Hepatocyte (in vitro differentiated cells): Measurements from ENCODE around the gene NAPSA. TPM values are rescaled to one million over a fixed set of nuclear protein-coding genes. Genes with fewer than 3 reads are reported as not detected.
A peak's percentile ranks its signal among the peaks of the same experiment; 100 is the strongest.

Experiments
- DNase-seq: peaks from one replicate; pipeline ENCODE4 v3.0.0-alpha.2; 2016; ENCODE audit warnings: low spot score
- H2AFZ ChIP-seq: fragments of 200-600 bp; sonication (generic); 2 replicates; pipeline ENCODE4 v1.6.0; 2016; ENCODE audit warnings: antibody characterized with exemption, mild to moderate bottlenecking
- H3K27ac ChIP-seq: fragments of 200-600 bp; sonication (generic); 2 replicates; pipeline ENCODE4 v1.5.1; 2016; ENCODE audit warnings: mild to moderate bottlenecking
- H3K27me3 ChIP-seq: fragments of 200-600 bp; sonication (generic); 2 replicates; pipeline ENCODE4 v1.6.1; 2016
- H3K36me3 ChIP-seq: fragments of 200-600 bp; sonication (generic); replicated peaks from 2 replicates; pipeline ENCODE4 v1.5.1; 2016; ENCODE audit warnings: low read depth; ENCODE audit not compliant: insufficient read depth
- H3K4me1 ChIP-seq: fragments of 200-600 bp; sonication (generic); 2 replicates; pipeline ENCODE4 v1.5.1; 2016; ENCODE audit warnings: mild to moderate bottlenecking, moderate library complexity; ENCODE audit not compliant: insufficient read depth
- H3K4me2 ChIP-seq: fragments of 200-600 bp; sonication (generic); 2 replicates; pipeline ENCODE4 v1.6.0; 2016
- H3K4me3 ChIP-seq: fragments of 200-600 bp; sonication (generic); 2 replicates; pipeline ENCODE4 v1.5.1; 2016; ENCODE audit warnings: mild to moderate bottlenecking
- H3K79me2 ChIP-seq: fragments of 200-600 bp; sonication (generic); 2 replicates; pipeline ENCODE4 v1.6.0; 2017; ENCODE audit warnings: mild to moderate bottlenecking
- H3K9me2 ChIP-seq: fragments of 200-600 bp; sonication (generic); replicated peaks from 2 replicates; pipeline ENCODE4 v1.6.0; 2017; ENCODE audit warnings: mild to moderate bottlenecking; ENCODE audit not compliant: insufficient read depth
- H3K9me3 ChIP-seq: fragments of 200-600 bp; sonication (generic); 2 replicates; pipeline ENCODE4 v1.5.1; 2016; ENCODE audit warnings: low read depth, mild to moderate bottlenecking
- H4K20me1 ChIP-seq: fragments of 200-600 bp; sonication (generic); 2 replicates; pipeline ENCODE4 v1.6.0; 2016; ENCODE audit warnings: mild to moderate bottlenecking; ENCODE audit not compliant: insufficient read depth, poor library complexity, severe bottlenecking
- CTCF ChIP-seq: fragments of 200-600 bp; sonication (generic); IDR thresholded peaks from 2 replicates; pipeline ENCODE4 v1.5.1; 2016; ENCODE audit warnings: antibody characterized with exemption, mild to moderate bottlenecking; ENCODE audit not compliant: poor library complexity
- EZH2 ChIP-seq: fragments of 200-600 bp; sonication (generic); IDR thresholded peaks from 2 replicates; pipeline ENCODE4 v1.6.1; 2016; ENCODE audit warnings: antibody characterized with exemption, mild to moderate bottlenecking, borderline replicate concordance
- EZH2phosphoT487 ChIP-seq: fragments of 200-600 bp; sonication (generic); IDR thresholded peaks from one replicate; pipeline ENCODE4 v1.6.1; 2018; ENCODE audit warnings: antibody characterized with exemption, mild to moderate bottlenecking, low read depth, moderate library complexity; ENCODE audit not compliant: unreplicated experiment, severe bottlenecking
- WGBS: methylation state at CpG from one replicate; pipeline ENCODE4 v1.1.6; 2016; ENCODE audit warnings: low lambda C conversion rate; ENCODE audit errors: missing lambda C conversion rate; 5-methylcytosine and 5-hydroxymethylcytosine counted together
- polyA plus RNA-seq: library from polyadenylated mRNA; unstranded; fragments of >200 nt; fragmentation: Nextera tagmentation; extraction: Ambion mirVana; gene quantifications from 2 replicates; pipeline ENCODE4 v1.2.1, GENCODE V29; 2016
- total RNA-seq: library from RNA; depleted of rRNA; stranded (reverse); fragments of >200 nt; gene quantifications from 2 replicates; pipeline ENCODE4 v1.2.3, GENCODE V29; 2014

Gene NAPSA
- total and polyA plus RNA-seq, 2 experiments from 2014 or later = 2.7 to 7.3 TPM

GRCh38 chr19:50387176-50387867 lies 21.9 kb upstream of the NAPSA start:
- WGBS = 95% methylated on average over 21 of the region's 21 CpGs
- Histone ChIP-seq H3K9me3 (no peaks in the 10 kb centered on the region), H3K27ac (no peak overlapping the region), H3K79me2 (peaks cover 32% of the 10 kb centered on the region), H4K20me1 (no peaks in the 10 kb centered on the region), H3K4me3 (no peak overlapping the region), H3K9me2 (no peaks in the 10 kb centered on the region), H2AFZ (no peak overlapping the region), H3K4me1 (peaks cover 11% of the 10 kb centered on the region), H3K4me2 (no peak overlapping the region), H3K36me3 (no peaks in the 10 kb centered on the region), H3K27me3 (no peaks in the 10 kb centered on the region)
- no peak for DNase-seq
- no peak for TF ChIP-seq EZH2phosphoT487
- TF ChIP-seq CTCF = no peak
- no peak for TF ChIP-seq EZH2

- Histone ChIP-seq H3K79me2 (peaks cover 31% of the 10 kb centered on the region), H3K4me3 (peak overlapping the region; percentile 34), H3K4me2 (peak overlapping the region; percentile 98), H3K9me3 (no peaks in the 10 kb centered on the region), H3K27ac (peak overlapping the region; percentile 83), H3K27me3 (no peaks in the 10 kb centered on the region), H4K20me1 (no peaks in the 10 kb centered on the region), H2AFZ (peak overlapping the region; percentile 36), H3K36me3 (no peaks in the 10 kb centered on the region), H3K9me2 (no peaks in the 10 kb centered on the region), H3K4me1 (peaks cover 11% of the 10 kb centered on the region)
- DNase-seq = no peak
- TF ChIP-seq EZH2 = no peak
- TF ChIP-seq EZH2phosphoT487 = no peak
- TF ChIP-seq CTCF = no peak
- 18% methylated on average over 24 of the region's 26 CpGs for WGBS
These were observed 19.5 kb upstream of the NAPSA start for GRCh38 chr19:50384685-50385535.

DNA sequence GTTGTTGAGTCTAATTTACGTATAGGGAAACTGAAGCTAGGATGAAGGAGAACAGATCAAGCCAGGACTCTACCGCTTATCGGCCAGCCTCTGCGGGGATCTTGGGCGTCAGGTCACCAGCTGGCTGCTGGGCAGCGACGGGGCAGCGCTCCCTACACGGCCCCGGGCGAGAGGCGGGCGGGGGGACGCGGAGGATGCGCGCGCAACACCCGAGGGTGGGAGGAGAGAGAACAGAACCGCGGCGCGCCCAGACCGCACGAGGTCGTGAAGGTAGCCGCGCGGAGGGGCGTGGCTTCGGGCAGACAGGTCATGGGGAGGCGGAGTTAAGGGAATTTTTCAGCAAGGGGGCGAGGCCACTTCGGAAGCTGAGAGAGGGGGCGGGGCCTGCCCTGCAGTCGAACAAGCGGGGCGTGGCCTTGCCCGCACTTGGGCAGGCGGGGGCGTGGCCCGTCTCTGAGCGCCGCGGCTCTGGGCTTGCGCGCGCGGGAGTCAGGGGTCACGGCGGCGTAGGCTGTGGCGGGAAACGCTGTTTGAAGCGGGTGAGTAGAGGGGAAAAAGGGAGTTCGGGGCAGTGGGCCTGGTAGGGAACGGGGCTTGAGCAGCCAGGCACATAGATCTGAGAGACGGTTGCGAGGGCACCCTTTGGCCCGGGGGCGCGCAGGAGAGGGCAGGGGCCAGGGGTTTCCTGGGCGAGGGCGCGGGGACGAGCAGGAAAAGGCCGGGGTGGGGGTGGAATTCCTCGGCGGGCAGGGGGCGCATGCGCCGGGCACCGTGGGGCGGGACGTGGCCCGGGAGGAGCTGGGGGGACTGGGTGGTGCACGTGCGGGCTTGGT lies 18.6 kb upstream of the NAPSA start, which contains the start of gene POLD1:
Gene POLD1 (plus strand): TSS at position 496 of the 833 bp plus-strand sequence. CDS start 14,505 bp downstream, outside the sequence.
- H3K4me3 ChIP-seq = peak within 1 kb of the TSS; percentile 34
- no peaks in the 10 kb centered on the region for H3K9me2 ChIP-seq
- no peaks in the 10 kb centered on the region for H4K20me1 ChIP-seq
- TF ChIP-seq EZH2 = no peak
- TF ChIP-seq EZH2phosphoT487 = no peak
- TF ChIP-seq CTCF = no peak
- peak; percentile 100 for DNase-seq
- H3K9me3 ChIP-seq = no peaks in the 10 kb centered on the region
- WGBS = 1% methylated on average over 47 of the region's 78 CpGs
- no peaks in the 10 kb centered on the region for H3K27me3 ChIP-seq
- H2AFZ ChIP-seq = peak within 1 kb of the TSS; percentile 36
- peak within 1 kb of the TSS; percentile 83 for H3K27ac ChIP-seq
- no peaks in the 10 kb centered on the region for H3K36me3 ChIP-seq
- peaks cover 11% of the 10 kb centered on the region for H3K4me1 ChIP-seq
- H3K4me2 ChIP-seq = peak within 1 kb of the TSS; percentile 98
- H3K79me2 ChIP-seq = peaks cover 28% of the 10 kb centered on the region
